AG04449 (cell line): ENCODE data around the gene GLI1.

Source experiments
- CTCF ChIA-PET: fragments of 350-600 bp; formaldehyde crosslinking; extraction: SDS; loops from one replicate; lab custom pipeline; 2021; ENCODE audit warnings: antibody characterized with exemption; lab: Yijun Ruan, JAX
- POLR2A ChIA-PET: fragments of 400-600, 350-600 bp; formaldehyde crosslinking; extraction: SDS; loops from one replicate; lab custom pipeline; 2020; ENCODE audit warnings: antibody characterized with exemption, inconsistent platforms; lab: Yijun Ruan, JAX
- DNase-seq: peaks from one replicate; pipeline ENCODE4 v3.0.0-alpha.2; 2010; ENCODE audit warnings: low read depth, low spot score
- H3K4me3 ChIP-seq: 2 replicates; pipeline ENCODE4 v1.5.1; 2011; ENCODE audit warnings: low read depth, mild to moderate bottlenecking, control low read depth, low read length
- CTCF ChIP-seq: IDR thresholded peaks from one replicate; pipeline ENCODE4 v1.5.1; 2011; ENCODE audit warnings: mild to moderate bottlenecking, moderate library complexity, low read length, control low read depth, inconsistent platforms; ENCODE audit not compliant: insufficient read depth; ENCODE audit errors: missing control alignments

GLI1 gene

GRCh38 chr12:57452937-57453509 is 6.6 kb upstream of the GLI1 start:
- ChIA-PET CTCF (interaction anchor here (0.5 to 19.6 kb wide), 45 partner anchors 10 to 329 kb away, joined by 3 to 880 read pairs (median 5); partner anchors contain the start of genes INHBC and STAC3), POLR2A (interaction anchor here (0.6 to 1.7 kb wide), 5 partner anchors 13 to 180 kb away, joined by 3 to 6 read pairs (median 4); no protein-coding TSS in a partner anchor)
- peak; percentile 94 for TF ChIP-seq CTCF
- DNase-seq = no peak
- H3K4me3 ChIP-seq = no peak overlapping the region

- no peak for DNase-seq
- H3K4me3 ChIP-seq = no peak overlapping the region
- TF ChIP-seq CTCF = no peak
- POLR2A ChIA-PET = interaction anchor here (1.2 kb wide), 1 partner anchor 145 kb away, joined by 4 read pairs; no protein-coding TSS in a partner anchor
- CTCF ChIA-PET = interaction anchor here (1.0 to 19.6 kb wide), 21 partner anchors 10 to 241 kb away, joined by 3 to 880 read pairs (median 17); partner anchors contain the start of genes INHBC and STAC3
Measured at GRCh38 chr12:57454213-57454565, 5.4 kb upstream of the GLI1 start.

GRCh38 chr12:57454566-57455373 is 4.8 kb upstream of the GLI1 start, which contains the start of gene INHBE:
Gene INHBE, plus strand, starts transcription at chr12:57455307. Its CDS starts 230 bp downstream, at chr12:57455537.
- peak; percentile 77 for DNase-seq
- POLR2A ChIA-PET = interaction anchor here (1.2 to 1.3 kb wide), 2 partner anchors 65 to 145 kb away, joined by 3 to 4 read pairs; partner anchors contain the start of gene DDIT3
- CTCF ChIA-PET = interaction anchor here (0.6 to 19.6 kb wide), 31 partner anchors 9 to 241 kb away, joined by 3 to 880 read pairs (median 7); partner anchors contain the start of genes B4GALNT1, INHBC and STAC3
- TF ChIP-seq CTCF = no peak
- H3K4me3 ChIP-seq = peak within 1 kb of the TSS; percentile 46

GRCh38 chr12:57455374-57456144 is 4.0 kb upstream of the GLI1 start:
- POLR2A ChIA-PET = interaction anchor here (1.2 to 1.3 kb wide), 2 partner anchors 65 to 146 kb away, joined by 3 to 4 read pairs; partner anchors contain the start of gene DDIT3
- no peak for TF ChIP-seq CTCF
- CTCF ChIA-PET = interaction anchor here (0.6 to 19.6 kb wide), 28 partner anchors 8 to 585 kb away, joined by 3 to 880 read pairs (median 4); partner anchors contain the start of genes B4GALNT1, INHBC and STAC3
- no peak for DNase-seq
- peak overlapping the region; percentile 46 for H3K4me3 ChIP-seq

- CTCF ChIA-PET = interaction anchor here (0.6 to 19.6 kb wide), 21 partner anchors 8 to 585 kb away, joined by 3 to 880 read pairs (median 5); partner anchors contain the start of genes B4GALNT1, INHBC and STAC3
- H3K4me3 ChIP-seq = peak overlapping the region; percentile 46
- no peak for DNase-seq
- peak; percentile 76 for TF ChIP-seq CTCF
- POLR2A ChIA-PET = no interaction called here
Measured at GRCh38 chr12:57456145-57456700, 3.4 kb upstream of the GLI1 start.
